ENCODE measurements around the gene DENND4A.

The DENND4A gene

DNA sequence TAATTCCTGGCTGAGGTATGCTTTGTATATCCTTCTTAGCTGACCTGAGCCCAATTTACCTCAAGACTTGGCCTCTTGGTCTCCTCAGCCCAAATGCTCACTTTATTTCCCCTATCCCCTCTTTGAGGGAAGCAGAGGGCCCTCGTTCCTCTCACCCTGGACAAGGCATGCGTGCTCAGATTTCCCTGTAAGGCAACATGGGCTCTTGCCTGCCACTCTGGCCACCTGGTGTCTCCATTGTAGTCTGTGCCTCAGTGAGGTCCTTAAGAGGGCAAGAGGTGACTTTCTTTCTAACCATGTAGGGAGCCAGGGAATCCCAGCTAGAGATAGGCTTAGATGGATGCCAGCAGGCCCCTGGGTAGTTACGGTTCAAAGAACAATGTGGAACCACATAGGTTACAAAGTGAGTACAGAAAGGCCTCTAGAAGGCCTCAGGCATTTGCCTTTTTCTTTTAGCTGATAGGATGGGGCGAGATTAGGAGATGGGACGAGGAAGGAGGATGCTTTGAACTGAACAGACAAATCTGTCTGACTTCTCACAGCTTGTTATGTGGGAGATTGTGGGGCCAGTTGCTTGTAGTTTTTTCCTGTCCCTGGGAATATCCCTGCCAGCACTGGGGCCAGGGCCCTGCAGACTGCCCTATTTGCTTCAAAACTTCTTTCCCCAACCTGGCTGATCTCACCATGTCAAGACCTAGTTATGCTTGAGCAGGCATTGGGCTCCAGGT, 180.0 kb downstream of the DENND4A start:
- Histone ChIP-seq H3K4me3 (ENCODE audit: low read depth in 1 of 2, low read length in 1 of 2) (peak overlapping the region; percentile 72 to 80), H3K36me3 (no peaks in the 10 kb centered on the region), H3K9me3 (no peaks in the 10 kb centered on the region), H3K27ac (peak overlapping the region; percentile 71), H3K4me1 (ENCODE audit: control insufficient read depth in 1 of 2, insufficient read depth in 1 of 2, low read depth in 1 of 2, low read length in 1 of 2) (peaks cover 13% of the 10 kb centered on the region in 2 experiments), H3K27me3 (no peaks in the 10 kb centered on the region)
- TF ChIP-seq, protein P1, sequence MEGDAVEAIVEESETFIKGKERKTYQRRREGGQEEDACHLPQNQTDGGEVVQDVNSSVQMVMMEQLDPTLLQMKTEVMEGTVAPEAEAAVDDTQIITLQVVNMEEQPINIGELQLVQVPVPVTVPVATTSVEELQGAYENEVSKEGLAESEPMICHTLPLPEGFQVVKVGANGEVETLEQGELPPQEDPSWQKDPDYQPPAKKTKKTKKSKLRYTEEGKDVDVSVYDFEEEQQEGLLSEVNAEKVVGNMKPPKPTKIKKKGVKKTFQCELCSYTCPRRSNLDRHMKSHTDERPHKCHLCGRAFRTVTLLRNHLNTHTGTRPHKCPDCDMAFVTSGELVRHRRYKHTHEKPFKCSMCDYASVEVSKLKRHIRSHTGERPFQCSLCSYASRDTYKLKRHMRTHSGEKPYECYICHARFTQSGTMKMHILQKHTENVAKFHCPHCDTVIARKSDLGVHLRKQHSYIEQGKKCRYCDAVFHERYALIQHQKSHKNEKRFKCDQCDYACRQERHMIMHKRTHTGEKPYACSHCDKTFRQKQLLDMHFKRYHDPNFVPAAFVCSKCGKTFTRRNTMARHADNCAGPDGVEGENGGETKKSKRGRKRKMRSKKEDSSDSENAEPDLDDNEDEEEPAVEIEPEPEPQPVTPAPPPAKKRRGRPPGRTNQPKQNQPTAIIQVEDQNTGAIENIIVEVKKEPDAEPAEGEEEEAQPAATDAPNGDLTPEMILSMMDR (IDR thresholded peaks at IDR 0.05): no peak

DNA sequence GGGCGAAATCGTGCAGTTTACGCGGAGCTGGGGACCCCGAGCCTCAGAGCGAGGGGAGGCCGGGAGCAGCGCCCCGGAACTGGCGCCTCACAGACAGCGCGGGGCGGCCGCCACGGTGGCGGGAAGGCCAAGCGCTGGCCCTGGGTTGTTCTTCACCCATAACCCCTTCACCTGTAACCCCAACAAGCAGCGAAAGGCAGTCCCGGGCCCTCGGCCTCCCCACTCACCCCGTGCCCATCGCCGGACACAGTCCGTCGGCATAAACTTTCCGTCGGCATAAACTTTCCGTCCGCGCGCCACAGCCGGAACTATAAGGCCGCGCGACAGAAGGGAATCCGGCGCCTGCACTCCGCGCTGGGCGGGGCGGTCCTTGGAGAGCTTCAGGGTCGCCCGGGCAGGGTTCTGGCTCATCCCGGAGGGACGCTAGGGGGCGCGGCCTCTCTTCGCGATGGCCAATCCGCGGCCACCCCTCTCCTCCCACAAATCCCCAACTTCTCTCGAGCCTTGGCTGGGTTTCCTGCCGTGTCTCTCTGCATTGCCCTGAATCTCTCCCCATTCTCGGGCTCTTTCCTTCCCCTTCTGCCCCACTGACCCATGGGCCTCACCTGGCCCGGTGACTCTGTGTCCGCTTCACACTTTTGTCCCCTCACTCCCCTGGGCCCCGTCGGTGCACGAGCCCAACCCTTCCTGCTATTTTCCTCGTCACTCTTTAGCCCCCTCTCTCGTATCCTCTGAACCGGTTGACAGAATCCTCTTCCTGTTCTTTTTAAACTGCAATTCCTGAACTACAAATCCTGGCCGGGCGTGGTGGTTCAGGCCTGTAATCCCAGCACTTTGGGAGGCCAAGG, 181.0 kb downstream of the DENND4A start, which contains the start of gene INTS14:
INTS14 (minus strand) TSS at position 261 of the 848 bp plus-strand sequence. CDS start 3,751 bp downstream, outside the sequence.
- H3K4me3 ChIP-seq (ENCODE audit: low read depth in 1 of 2, low read length in 1 of 2): peak within 1 kb of the TSS; percentile 72 to 80
- H3K36me3 ChIP-seq: no peaks in the 10 kb centered on the region
- no peaks in the 10 kb centered on the region for H3K27me3 ChIP-seq
- TF ChIP-seq, protein P1 (IDR thresholded peaks at IDR 0.05): no peak
- H3K4me1 ChIP-seq (ENCODE audit: control insufficient read depth in 1 of 2, insufficient read depth in 1 of 2, low read depth in 1 of 2, low read length in 1 of 2): peaks cover 13% of the 10 kb centered on the region in 2 experiments
- H3K27ac ChIP-seq: peak within 1 kb of the TSS; percentile 71
- H3K9me3 ChIP-seq: no peaks in the 10 kb centered on the region
